Osteoblast (primary cell): ENCODE results near the gene LLGL2. TPM values are rescaled to one million over a fixed set of nuclear protein-coding genes. Genes with fewer than 3 reads are reported as not detected.
A peak's percentile ranks its signal among the peaks of the same experiment; 100 is the strongest.

Experiments
- DNase-seq: peaks from one replicate; pipeline ENCODE4 v3.0.0; 2011; ENCODE audit warnings: low spot score, mixed read lengths; ENCODE audit not compliant: insufficient read length; ENCODE audit errors: missing footprints
- H2AFZ ChIP-seq: 2 replicates; pipeline ENCODE4 v1.6.0; 2011; ENCODE audit warnings: mild to moderate bottlenecking, low read length
- H3K27ac ChIP-seq: 2 replicates; pipeline ENCODE4 v1.5.1; 2011; ENCODE audit warnings: mild to moderate bottlenecking, low read depth, low read length, moderate library complexity
- H3K27me3 ChIP-seq: 2 replicates; pipeline ENCODE4 v1.6.0; 2012; ENCODE audit warnings: mild to moderate bottlenecking, control low read depth, inconsistent platforms, low read length, moderate library complexity; ENCODE audit not compliant: insufficient read depth
- H3K36me3 ChIP-seq: 2 replicates; pipeline ENCODE4 v1.5.1; 2011; ENCODE audit warnings: mild to moderate bottlenecking, low read length, control low read depth, moderate library complexity; ENCODE audit not compliant: insufficient read depth
- H3K4me1 ChIP-seq: 2 replicates; pipeline ENCODE4 v1.5.1; 2011; ENCODE audit warnings: mild to moderate bottlenecking, low read length, control low read depth, moderate library complexity; ENCODE audit not compliant: insufficient read depth
- H3K4me2 ChIP-seq: 2 replicates; pipeline ENCODE4 v1.6.0; 2011; ENCODE audit warnings: mild to moderate bottlenecking, low read length; ENCODE audit not compliant: insufficient read depth
- H3K4me3 ChIP-seq: fragments of 200-600 bp; sonication (generic); 3 replicates; pipeline ENCODE4 v1.5.1; 2012; ENCODE audit warnings: mild to moderate bottlenecking, low read length, inconsistent platforms; ENCODE audit not compliant: insufficient read depth
- H3K79me2 ChIP-seq: 2 replicates; pipeline ENCODE4 v1.6.0; 2012; ENCODE audit warnings: mild to moderate bottlenecking, low read length, control low read depth, inconsistent platforms; ENCODE audit not compliant: insufficient read depth
- H3K9me3 ChIP-seq: 2 replicates; pipeline ENCODE4 v1.5.1; 2011; ENCODE audit warnings: low read depth, low read length, control low read depth
- H4K20me1 ChIP-seq: 2 replicates; pipeline ENCODE4 v1.6.0; 2012; ENCODE audit warnings: mild to moderate bottlenecking, low read length, control low read depth; ENCODE audit not compliant: insufficient read depth
- total RNA-seq: library from RNA; depleted of rRNA; stranded (reverse); fragments of >200 nt; gene quantifications from 2 replicates; pipeline ENCODE4 v1.2.3, GENCODE V29; 2012
- TF ChIP-seq, protein P1 (sequence below): IDR thresholded peaks from 2 replicates; pipeline ENCODE4 v1.5.1; 2011; ENCODE audit warnings: mild to moderate bottlenecking, low read depth, low read length, moderate library complexity; ENCODE audit errors: extremely low read depth

The LLGL2 gene
- total RNA-seq, 1 donor = 0.36 TPM

DNA sequence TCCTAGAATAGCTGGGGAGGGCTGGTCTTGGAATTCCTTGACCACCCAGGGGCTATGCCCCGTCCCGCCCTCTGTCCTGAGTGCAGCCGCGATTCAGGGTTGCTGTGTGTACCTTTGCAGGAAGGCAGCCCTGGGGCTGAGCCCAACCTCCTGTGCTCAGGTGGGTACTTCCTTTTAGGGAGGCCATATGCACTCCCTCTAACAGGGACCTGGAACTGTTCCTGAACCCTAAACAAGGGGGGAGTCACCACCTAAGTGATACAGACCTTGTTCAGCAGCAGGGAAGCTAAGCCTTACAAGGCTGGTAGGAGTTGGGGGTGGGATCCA is 24.6 kb downstream of the LLGL2 start:
- Histone ChIP-seq H3K4me2 (no peak overlapping the region), H3K9me3 (no peaks in the 10 kb centered on the region), H3K79me2 (no peaks in the 10 kb centered on the region), H3K27me3 (peaks cover 7% of the 10 kb centered on the region), H3K4me1 (no peaks in the 10 kb centered on the region), H2AFZ (no peak overlapping the region), H4K20me1 (no peaks in the 10 kb centered on the region), H3K36me3 (no peaks in the 10 kb centered on the region), H3K27ac (no peak overlapping the region), H3K4me3 (no peak overlapping the region)
- DNase-seq = no peak
- TF ChIP-seq, protein P1, sequence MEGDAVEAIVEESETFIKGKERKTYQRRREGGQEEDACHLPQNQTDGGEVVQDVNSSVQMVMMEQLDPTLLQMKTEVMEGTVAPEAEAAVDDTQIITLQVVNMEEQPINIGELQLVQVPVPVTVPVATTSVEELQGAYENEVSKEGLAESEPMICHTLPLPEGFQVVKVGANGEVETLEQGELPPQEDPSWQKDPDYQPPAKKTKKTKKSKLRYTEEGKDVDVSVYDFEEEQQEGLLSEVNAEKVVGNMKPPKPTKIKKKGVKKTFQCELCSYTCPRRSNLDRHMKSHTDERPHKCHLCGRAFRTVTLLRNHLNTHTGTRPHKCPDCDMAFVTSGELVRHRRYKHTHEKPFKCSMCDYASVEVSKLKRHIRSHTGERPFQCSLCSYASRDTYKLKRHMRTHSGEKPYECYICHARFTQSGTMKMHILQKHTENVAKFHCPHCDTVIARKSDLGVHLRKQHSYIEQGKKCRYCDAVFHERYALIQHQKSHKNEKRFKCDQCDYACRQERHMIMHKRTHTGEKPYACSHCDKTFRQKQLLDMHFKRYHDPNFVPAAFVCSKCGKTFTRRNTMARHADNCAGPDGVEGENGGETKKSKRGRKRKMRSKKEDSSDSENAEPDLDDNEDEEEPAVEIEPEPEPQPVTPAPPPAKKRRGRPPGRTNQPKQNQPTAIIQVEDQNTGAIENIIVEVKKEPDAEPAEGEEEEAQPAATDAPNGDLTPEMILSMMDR = no peak

GRCh38 chr17:75551266-75551665 is 25.8 kb downstream of the LLGL2 start:
- no peak overlapping the region for H3K27ac ChIP-seq
- no peak for DNase-seq
- no peak overlapping the region for H3K4me2 ChIP-seq
- H3K4me3 ChIP-seq = no peak overlapping the region
- H2AFZ ChIP-seq = no peak overlapping the region
- H3K4me1 ChIP-seq = no peaks in the 10 kb centered on the region
- no peaks in the 10 kb centered on the region for H3K27me3 ChIP-seq
- no peaks in the 10 kb centered on the region for H3K79me2 ChIP-seq
- TF ChIP-seq, protein P1 = no peak
- no peaks in the 10 kb centered on the region for H3K36me3 ChIP-seq
- no peaks in the 10 kb centered on the region for H3K9me3 ChIP-seq
- H4K20me1 ChIP-seq = no peaks in the 10 kb centered on the region

DNA sequence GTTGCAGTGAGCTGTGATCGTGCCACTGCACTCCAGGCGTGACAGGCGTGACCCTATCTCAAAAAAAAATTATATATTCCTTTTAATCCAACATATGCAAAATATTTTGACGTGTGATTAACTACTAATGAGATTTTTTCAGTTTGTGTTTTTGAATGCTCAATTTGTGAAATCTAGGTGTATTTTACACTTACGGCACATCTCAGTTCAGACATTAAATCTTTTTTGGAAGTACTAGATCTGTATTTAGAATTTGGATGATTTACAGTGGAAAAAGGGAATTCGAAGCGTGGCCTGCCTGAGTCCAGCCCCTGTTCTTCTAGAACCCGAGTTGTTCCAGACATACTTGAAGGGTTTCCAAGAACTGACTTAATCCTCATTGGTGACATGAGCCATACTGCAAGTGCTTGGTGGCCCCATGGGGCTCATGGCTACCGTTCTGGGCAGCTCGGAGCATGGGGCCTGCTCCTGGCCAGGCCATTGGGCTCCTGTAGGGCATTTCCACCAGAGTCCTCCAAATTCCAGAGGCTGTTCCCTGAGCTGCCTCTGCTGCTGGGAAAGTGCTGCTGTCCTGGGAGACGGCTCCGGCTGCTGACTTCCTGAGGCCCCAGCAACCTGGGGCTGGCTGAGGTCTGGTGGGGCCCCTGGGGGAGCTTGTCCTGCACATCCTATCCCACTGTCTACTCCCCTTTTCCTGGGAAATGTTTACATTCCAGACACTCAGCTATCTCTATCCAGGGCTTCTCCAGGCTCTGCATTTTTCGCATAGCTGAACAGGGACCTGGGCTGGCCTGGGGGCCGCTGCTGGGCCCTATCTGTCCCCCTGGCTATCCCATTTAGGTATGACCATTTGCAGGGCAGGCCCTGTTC is 27.2 kb downstream of the LLGL2 start:
- no peaks in the 10 kb centered on the region for H4K20me1 ChIP-seq
- H3K4me3 ChIP-seq = no peak overlapping the region
- no peaks in the 10 kb centered on the region for H3K27me3 ChIP-seq
- H3K36me3 ChIP-seq = no peaks in the 10 kb centered on the region
- H3K27ac ChIP-seq = no peak overlapping the region
- H3K79me2 ChIP-seq = no peaks in the 10 kb centered on the region
- TF ChIP-seq, protein P1 = no peak
- peaks cover 3% of the 10 kb centered on the region for H3K4me1 ChIP-seq
- no peak overlapping the region for H3K4me2 ChIP-seq
- H2AFZ ChIP-seq = no peak overlapping the region
- peak; percentile 75 for DNase-seq
- no peaks in the 10 kb centered on the region for H3K9me3 ChIP-seq

DNA sequence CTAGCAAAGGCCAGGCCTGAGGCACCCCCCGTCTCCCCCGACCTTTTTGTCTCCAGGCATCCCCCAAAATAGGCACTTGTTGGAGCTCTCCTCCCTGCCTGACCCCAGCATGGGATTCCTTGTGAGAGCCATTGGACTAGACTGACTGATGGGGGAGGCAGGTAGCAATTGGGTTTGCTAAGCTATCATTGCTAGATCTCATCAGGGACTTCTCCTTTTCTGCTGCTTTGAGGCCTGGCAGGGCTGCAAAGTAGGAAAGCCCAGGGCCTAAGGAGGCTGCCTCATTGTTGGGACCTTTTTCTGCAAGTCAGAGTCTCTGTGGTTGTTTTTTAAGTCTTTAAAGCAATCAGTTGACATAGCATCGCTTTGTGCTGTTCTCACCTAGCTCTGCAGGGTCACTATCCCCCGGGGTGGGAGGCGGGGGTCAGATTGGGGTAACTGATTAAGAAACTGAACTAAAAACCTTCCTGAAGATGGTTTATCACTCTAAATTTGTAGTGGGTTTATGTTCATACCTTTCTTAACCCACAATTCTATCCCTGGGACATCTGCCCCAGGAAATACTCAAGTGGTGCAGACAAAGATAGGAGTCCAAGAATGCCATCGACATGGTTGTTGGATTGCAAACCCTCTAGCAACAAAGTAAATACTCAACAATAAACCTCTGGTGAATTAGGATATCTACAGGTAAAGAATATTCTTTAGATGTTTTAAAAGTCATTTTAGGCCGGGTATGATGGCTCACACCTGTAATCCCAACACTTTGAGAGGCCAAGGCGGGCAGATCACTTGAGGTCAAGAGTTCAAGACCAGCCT is 28.0 kb downstream of the LLGL2 start:
- no peak for DNase-seq
- no peak overlapping the region for H3K4me2 ChIP-seq
- no peaks in the 10 kb centered on the region for H3K27me3 ChIP-seq
- no peaks in the 10 kb centered on the region for H3K79me2 ChIP-seq
- H3K4me1 ChIP-seq = peaks cover 3% of the 10 kb centered on the region
- H3K9me3 ChIP-seq = no peaks in the 10 kb centered on the region
- H3K36me3 ChIP-seq = no peaks in the 10 kb centered on the region
- H3K27ac ChIP-seq = no peak overlapping the region
- H2AFZ ChIP-seq = no peak overlapping the region
- no peak overlapping the region for H3K4me3 ChIP-seq
- H4K20me1 ChIP-seq = no peaks in the 10 kb centered on the region
- TF ChIP-seq, protein P1 = no peak
